BJ (cell line): ENCODE results near the gene KIF4B. TPM values are rescaled to one million over a fixed set of nuclear protein-coding genes. Genes with fewer than 3 reads are reported as not detected.
"Not testable (repeated sequence)": the region's sequence is repeated elsewhere in the genome, so short reads cannot be mapped to it uniquely, and the experiment has no call there.

ENCODE experiments used
- CTCF ChIA-PET: fragments of 350-600 bp; formaldehyde crosslinking; extraction: SDS; loops from one replicate; lab custom pipeline; 2021; ENCODE audit warnings: antibody characterized with exemption, inconsistent platforms; lab: Yijun Ruan, JAX
- POLR2A ChIA-PET: fragments of 300-600 bp; sonication (Branson Sonifier 250); formaldehyde crosslinking; extraction: SDS; loops from one replicate; lab custom pipeline; 2021; ENCODE audit warnings: antibody characterized with exemption; lab: Charles Lee
- DNase-seq: peaks from one replicate; pipeline ENCODE4 v3.0.0-alpha.2; 2011; ENCODE audit warnings: low read depth
- H3K27me3 ChIP-seq: 2 replicates; pipeline ENCODE4 v1.6.0; 2011; ENCODE audit warnings: low read length; ENCODE audit not compliant: control insufficient read depth, insufficient read depth
- H3K36me3 ChIP-seq: 2 replicates; pipeline ENCODE4 v1.5.1; 2011; ENCODE audit warnings: low read length; ENCODE audit not compliant: control insufficient read depth, insufficient read depth
- H3K4me3 ChIP-seq: 2 replicates; pipeline ENCODE4 v1.5.1; 2011; ENCODE audit warnings: low read depth, mild to moderate bottlenecking, control low read depth, low read length
- polyA plus RNA-seq: library from polyadenylated mRNA; depleted of rRNA; stranded (reverse); fragments of >200 nt; gene quantifications from 2 replicates; pipeline ENCODE4 v1.2.3, GENCODE V29; 2011
- TF ChIP-seq, protein P1 (sequence below): IDR thresholded peaks from 2 replicates; pipeline ENCODE4 v1.5.1; 2011; ENCODE audit warnings: low read depth, mild to moderate bottlenecking, control low read depth, inconsistent platforms, low read length, moderate library complexity; ENCODE audit not compliant: insufficient read depth

Gene KIF4B
- polyA plus RNA-seq, 1 experiment: not detected

DNA sequence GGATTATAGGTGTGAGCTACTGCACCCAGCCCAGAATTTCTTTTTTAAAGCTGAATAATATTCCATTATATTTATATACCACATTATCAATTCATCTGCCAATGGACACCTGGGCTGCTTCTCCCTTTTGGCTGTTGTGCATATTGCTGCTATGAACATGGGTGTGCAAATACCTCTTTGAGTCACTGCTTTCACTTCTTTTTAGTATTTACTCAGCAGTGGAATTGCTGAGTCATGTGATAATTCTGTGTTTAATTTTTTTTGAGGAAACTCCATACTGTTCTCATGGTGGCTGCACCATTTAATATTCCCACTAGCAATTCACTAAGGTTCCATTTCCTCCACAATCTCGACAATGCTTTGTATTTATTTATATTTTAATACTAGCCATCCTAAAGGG lies 36.1 kb upstream of the KIF4B start:
- DNase-seq: no peak
- Histone ChIP-seq H3K36me3 (no peaks in the 10 kb centered on the region; the same call in 1 of the 2 replicates), H3K4me3 (no peak overlapping the region), H3K27me3 (no peaks in the 10 kb centered on the region)
- CTCF ChIA-PET: interaction anchor here (1.5 to 1.8 kb wide), 2 partner anchors 26 to 162 kb away, joined by 4 read pairs; no protein-coding TSS in a partner anchor
- POLR2A ChIA-PET: no interaction called here
- TF ChIP-seq, protein P1, sequence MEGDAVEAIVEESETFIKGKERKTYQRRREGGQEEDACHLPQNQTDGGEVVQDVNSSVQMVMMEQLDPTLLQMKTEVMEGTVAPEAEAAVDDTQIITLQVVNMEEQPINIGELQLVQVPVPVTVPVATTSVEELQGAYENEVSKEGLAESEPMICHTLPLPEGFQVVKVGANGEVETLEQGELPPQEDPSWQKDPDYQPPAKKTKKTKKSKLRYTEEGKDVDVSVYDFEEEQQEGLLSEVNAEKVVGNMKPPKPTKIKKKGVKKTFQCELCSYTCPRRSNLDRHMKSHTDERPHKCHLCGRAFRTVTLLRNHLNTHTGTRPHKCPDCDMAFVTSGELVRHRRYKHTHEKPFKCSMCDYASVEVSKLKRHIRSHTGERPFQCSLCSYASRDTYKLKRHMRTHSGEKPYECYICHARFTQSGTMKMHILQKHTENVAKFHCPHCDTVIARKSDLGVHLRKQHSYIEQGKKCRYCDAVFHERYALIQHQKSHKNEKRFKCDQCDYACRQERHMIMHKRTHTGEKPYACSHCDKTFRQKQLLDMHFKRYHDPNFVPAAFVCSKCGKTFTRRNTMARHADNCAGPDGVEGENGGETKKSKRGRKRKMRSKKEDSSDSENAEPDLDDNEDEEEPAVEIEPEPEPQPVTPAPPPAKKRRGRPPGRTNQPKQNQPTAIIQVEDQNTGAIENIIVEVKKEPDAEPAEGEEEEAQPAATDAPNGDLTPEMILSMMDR: no peak

DNA sequence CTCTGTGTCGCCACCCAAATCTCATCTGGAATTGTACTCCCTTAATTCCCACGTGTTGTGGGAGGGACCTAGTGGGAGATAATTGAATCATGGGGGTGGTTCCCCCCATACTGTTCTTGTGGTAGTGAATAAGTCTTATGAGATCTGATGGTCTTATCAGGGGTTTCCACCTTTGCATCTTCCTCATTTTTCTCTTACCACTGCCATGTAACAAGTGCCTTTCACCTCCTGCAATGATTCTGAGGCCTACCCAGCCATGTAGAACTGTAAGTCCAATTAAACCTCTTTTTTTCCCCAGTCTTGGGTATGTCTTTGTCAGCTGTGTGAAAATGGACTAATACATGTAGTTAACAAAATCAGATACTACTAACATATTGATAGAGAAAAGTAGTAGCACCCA lies 35.3 kb upstream of the KIF4B start:
- POLR2A ChIA-PET, H3K27me3 ChIP-seq, H3K4me3 ChIP-seq, CTCF ChIA-PET, DNase-seq, H3K36me3 ChIP-seq: not testable (repeated sequence)

DNA sequence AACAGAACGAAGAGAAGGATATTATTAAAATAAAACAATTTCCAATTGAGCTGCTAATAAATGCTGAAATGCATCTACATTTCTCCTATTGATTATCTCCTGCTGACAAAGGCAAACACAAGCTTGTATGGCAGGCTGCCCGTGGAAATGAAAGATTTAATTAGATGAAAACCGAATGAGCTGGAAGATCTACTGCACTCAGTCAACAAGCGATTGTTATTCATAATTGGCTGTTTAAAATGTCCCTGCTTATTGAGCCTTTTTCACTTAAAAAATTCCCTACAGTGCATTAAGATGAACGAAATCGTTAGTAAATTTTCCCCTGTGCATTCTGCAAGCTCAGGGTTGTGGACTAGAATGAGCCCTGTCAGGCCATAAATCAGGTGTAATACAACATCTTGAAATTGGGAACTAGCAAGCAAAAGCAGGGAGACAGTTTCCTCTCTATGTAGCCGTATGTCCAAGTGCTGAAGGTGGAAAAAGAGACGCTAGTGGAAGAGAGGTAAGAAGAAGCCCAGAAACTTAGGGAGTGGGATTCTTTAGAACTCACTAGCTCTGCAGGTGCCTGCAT lies 28.5 kb upstream of the KIF4B start:
- Histone ChIP-seq H3K36me3 (no peaks in the 10 kb centered on the region), H3K4me3 (no peak overlapping the region), H3K27me3 (no peaks in the 10 kb centered on the region; the same call in 1 of the 2 replicates)
- TF ChIP-seq, protein P1: no peak
- ChIA-PET CTCF (interaction anchor here (1.3 to 2.5 kb wide), 2 partner anchors 11 to 13 kb away, joined by 3 to 13 read pairs; no protein-coding TSS in a partner anchor), POLR2A (no interaction called here)
- DNase-seq: no peak

DNA sequence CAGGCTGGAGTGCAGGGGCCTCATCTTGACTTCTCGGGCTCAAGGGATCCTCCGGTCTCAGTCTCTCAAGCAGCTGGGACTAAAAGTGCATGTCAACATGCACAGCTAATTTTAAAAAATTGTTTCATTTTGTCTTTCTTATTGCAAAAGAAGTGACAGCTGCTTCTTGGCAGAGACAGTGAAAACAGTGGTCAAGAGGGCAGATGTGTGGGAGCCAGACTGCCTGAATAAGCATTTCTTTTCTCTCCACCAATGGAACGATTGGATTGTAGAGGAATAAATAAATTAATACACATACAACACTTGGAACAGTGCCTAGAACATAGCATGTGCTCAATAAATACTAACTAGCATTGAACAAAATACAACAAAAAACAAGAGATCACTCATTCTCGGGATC lies 27.4 kb upstream of the KIF4B start:
- no peak for DNase-seq
- H3K4me3 ChIP-seq: no peak overlapping the region
- POLR2A ChIA-PET: no interaction called here
- H3K27me3 ChIP-seq: no peaks in the 10 kb centered on the region; the same call in 1 of the 2 replicates
- CTCF ChIA-PET: interaction anchor here (2.5 kb wide), 1 partner anchor 14 kb away, joined by 13 read pairs; no protein-coding TSS in a partner anchor
- TF ChIP-seq, protein P1: no peak
- no peaks in the 10 kb centered on the region for H3K36me3 ChIP-seq

DNA sequence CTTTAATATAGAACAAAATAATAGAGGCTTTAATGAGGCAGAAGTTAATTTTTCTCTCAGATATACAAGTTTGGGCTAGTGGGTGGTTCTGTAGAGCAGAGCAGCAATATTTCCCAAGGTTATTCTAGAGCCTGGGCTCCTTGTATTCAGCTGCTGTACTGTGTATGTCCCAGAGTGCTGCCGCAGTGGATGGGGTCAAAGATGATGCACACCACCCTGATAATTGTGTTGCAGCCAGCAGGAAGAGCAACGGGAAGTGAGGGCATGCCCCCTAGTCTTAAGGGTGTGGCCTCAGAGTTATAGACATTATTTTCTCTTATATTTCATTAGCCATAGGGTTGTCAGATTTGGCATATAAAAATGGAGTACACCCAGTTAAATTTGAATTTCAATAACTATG lies 23.9 kb upstream of the KIF4B start:
- TF ChIP-seq, protein P1: no peak
- no peak for DNase-seq
- Histone ChIP-seq H3K4me3 (no peak overlapping the region), H3K36me3 (no peaks in the 10 kb centered on the region), H3K27me3 (no peaks in the 10 kb centered on the region; the same call in 1 of the 2 replicates)
- ChIA-PET CTCF (interaction anchor here (1.0 to 1.1 kb wide), 2 partner anchors 33 to 150 kb away, joined by 3 read pairs; no protein-coding TSS in a partner anchor), POLR2A (no interaction called here)
